ENCODE measurements around the gene NOTCH4. TPM values are rescaled to one million over a fixed set of nuclear protein-coding genes. Genes with fewer than 3 reads are reported as not detected.
A peak's percentile ranks its signal among the peaks of the same experiment; 100 is the strongest.

The NOTCH4 gene
- total and polyA plus RNA-seq, 9 of the 15 experiments (the other 6 are each of a cell fraction or from before 2014, with no cell fraction given) = 0.24 to 4.3 (median 1.7) TPM

DNA sequence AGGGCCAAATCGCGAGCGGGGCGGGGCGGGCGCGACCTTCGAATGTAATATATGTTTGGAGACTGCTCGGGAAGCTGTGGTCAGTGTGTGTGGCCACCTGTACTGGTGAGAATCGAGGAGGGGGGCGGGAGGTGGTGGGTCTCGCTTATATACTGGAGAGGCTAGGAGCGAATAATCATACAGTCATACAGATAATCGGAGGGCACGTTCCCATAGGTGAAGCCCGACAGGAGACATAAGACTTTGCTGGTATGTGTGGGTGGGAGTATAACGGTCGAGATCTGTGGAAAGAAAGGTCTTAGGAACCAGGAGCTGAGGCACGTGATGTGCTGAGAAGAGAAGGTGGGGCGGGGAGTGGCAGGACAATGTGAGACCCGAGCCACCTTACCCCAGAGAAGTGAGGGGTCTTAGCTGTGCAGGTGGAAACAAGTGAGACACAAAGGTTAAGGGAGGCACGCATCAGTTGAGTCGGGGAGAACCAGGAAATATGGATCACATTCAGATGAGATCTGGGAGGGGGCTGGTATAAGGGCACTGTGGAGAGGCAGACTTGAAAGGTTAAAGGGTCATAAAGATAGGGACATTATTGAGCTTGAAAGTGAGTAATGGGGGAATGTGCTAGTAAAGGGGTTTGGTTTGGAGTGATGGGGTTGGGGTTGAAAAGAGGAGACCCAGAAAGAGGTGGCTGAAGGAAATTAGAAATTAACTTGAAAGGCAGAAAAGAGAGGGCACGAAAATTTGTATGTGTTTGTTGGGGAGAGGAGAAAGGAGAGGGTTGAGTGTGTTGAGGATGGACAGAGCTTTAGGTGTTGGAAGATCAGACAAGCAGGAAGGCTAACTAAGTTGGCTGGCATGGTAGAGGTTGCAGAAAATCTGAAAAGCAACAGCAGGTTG lies 45.1 kb downstream of the NOTCH4 start (continued):
- TF ChIP-seq, protein P1, sequence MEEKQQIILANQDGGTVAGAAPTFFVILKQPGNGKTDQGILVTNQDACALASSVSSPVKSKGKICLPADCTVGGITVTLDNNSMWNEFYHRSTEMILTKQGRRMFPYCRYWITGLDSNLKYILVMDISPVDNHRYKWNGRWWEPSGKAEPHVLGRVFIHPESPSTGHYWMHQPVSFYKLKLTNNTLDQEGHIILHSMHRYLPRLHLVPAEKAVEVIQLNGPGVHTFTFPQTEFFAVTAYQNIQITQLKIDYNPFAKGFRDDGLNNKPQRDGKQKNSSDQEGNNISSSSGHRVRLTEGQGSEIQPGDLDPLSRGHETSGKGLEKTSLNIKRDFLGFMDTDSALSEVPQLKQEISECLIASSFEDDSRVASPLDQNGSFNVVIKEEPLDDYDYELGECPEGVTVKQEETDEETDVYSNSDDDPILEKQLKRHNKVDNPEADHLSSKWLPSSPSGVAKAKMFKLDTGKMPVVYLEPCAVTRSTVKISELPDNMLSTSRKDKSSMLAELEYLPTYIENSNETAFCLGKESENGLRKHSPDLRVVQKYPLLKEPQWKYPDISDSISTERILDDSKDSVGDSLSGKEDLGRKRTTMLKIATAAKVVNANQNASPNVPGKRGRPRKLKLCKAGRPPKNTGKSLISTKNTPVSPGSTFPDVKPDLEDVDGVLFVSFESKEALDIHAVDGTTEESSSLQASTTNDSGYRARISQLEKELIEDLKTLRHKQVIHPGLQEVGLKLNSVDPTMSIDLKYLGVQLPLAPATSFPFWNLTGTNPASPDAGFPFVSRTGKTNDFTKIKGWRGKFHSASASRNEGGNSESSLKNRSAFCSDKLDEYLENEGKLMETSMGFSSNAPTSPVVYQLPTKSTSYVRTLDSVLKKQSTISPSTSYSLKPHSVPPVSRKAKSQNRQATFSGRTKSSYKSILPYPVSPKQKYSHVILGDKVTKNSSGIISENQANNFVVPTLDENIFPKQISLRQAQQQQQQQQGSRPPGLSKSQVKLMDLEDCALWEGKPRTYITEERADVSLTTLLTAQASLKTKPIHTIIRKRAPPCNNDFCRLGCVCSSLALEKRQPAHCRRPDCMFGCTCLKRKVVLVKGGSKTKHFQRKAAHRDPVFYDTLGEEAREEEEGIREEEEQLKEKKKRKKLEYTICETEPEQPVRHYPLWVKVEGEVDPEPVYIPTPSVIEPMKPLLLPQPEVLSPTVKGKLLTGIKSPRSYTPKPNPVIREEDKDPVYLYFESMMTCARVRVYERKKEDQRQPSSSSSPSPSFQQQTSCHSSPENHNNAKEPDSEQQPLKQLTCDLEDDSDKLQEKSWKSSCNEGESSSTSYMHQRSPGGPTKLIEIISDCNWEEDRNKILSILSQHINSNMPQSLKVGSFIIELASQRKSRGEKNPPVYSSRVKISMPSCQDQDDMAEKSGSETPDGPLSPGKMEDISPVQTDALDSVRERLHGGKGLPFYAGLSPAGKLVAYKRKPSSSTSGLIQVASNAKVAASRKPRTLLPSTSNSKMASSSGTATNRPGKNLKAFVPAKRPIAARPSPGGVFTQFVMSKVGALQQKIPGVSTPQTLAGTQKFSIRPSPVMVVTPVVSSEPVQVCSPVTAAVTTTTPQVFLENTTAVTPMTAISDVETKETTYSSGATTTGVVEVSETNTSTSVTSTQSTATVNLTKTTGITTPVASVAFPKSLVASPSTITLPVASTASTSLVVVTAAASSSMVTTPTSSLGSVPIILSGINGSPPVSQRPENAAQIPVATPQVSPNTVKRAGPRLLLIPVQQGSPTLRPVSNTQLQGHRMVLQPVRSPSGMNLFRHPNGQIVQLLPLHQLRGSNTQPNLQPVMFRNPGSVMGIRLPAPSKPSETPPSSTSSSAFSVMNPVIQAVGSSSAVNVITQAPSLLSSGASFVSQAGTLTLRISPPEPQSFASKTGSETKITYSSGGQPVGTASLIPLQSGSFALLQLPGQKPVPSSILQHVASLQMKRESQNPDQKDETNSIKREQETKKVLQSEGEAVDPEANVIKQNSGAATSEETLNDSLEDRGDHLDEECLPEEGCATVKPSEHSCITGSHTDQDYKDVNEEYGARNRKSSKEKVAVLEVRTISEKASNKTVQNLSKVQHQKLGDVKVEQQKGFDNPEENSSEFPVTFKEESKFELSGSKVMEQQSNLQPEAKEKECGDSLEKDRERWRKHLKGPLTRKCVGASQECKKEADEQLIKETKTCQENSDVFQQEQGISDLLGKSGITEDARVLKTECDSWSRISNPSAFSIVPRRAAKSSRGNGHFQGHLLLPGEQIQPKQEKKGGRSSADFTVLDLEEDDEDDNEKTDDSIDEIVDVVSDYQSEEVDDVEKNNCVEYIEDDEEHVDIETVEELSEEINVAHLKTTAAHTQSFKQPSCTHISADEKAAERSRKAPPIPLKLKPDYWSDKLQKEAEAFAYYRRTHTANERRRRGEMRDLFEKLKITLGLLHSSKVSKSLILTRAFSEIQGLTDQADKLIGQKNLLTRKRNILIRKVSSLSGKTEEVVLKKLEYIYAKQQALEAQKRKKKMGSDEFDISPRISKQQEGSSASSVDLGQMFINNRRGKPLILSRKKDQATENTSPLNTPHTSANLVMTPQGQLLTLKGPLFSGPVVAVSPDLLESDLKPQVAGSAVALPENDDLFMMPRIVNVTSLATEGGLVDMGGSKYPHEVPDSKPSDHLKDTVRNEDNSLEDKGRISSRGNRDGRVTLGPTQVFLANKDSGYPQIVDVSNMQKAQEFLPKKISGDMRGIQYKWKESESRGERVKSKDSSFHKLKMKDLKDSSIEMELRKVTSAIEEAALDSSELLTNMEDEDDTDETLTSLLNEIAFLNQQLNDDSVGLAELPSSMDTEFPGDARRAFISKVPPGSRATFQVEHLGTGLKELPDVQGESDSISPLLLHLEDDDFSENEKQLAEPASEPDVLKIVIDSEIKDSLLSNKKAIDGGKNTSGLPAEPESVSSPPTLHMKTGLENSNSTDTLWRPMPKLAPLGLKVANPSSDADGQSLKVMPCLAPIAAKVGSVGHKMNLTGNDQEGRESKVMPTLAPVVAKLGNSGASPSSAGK (IDR thresholded peaks at IDR 0.05) = no peak; the same call in 1 of the 2 replicates
- TF ChIP-seq ZNF699 (CRISPR knock-in tag; IDR thresholded peaks at IDR 0.05; ENCODE audit: insufficient replicate concordance) = no peak
- no peak for TF ChIP-seq EWSR1 (IDR thresholded peaks at IDR 0.05; ENCODE audit: borderline replicate concordance, low read depth, partially characterized antibody)
- TF ChIP-seq, protein P2, sequence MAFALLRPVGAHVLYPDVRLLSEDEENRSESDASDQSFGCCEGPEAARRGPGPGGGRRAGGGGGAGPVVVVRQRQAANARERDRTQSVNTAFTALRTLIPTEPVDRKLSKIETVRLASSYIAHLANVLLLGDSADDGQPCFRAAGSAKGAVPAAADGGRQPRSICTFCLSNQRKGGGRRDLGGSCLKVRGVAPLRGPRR (CRISPR knock-in tag; IDR thresholded peaks at IDR 0.05) = no peak
- TF ChIP-seq, protein P3, sequence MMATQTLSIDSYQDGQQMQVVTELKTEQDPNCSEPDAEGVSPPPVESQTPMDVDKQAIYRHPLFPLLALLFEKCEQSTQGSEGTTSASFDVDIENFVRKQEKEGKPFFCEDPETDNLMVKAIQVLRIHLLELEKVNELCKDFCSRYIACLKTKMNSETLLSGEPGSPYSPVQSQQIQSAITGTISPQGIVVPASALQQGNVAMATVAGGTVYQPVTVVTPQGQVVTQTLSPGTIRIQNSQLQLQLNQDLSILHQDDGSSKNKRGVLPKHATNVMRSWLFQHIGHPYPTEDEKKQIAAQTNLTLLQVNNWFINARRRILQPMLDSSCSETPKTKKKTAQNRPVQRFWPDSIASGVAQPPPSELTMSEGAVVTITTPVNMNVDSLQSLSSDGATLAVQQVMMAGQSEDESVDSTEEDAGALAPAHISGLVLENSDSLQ (IDR thresholded peaks at IDR 0.05) = no peak
- no peak for TF ChIP-seq RFX5 (IDR thresholded peaks at IDR 0.05; ENCODE audit: low read depth, low read length)
- TF ChIP-seq EGR1 (conservative IDR thresholded peaks at IDR 0.05) = peak; percentile 84; the same call in 1 of the 2 replicates
- no peak for TF ChIP-seq POLR2B (IDR thresholded peaks at IDR 0.05; ENCODE audit: low read depth, partially characterized antibody)
- TF ChIP-seq KAT7 (CRISPR knock-in tag; IDR thresholded peaks at IDR 0.05; ENCODE audit: borderline replicate concordance) = no peak
- TF ChIP-seq, protein P4, sequence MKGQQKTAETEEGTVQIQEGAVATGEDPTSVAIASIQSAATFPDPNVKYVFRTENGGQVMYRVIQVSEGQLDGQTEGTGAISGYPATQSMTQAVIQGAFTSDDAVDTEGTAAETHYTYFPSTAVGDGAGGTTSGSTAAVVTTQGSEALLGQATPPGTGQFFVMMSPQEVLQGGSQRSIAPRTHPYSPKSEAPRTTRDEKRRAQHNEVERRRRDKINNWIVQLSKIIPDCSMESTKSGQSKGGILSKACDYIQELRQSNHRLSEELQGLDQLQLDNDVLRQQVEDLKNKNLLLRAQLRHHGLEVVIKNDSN (CRISPR knock-in tag; IDR thresholded peaks at IDR 0.05) = peak; percentile 86
- TF ChIP-seq ZFP1 (CRISPR knock-in tag; IDR thresholded peaks at IDR 0.05) = no peak
- TF ChIP-seq ZNF785 (CRISPR knock-in tag; IDR thresholded peaks at IDR 0.05) = no peak

Data from K562 (cell line).